NCI-H1105 (cell line): ENCODE data around the gene XXYLT1.
A peak's percentile ranks its signal among the peaks of the same experiment; 100 is the strongest.

Source experiments
- DNase-seq: peaks from one replicate; lab custom pipeline; 2025; lab: John Stamatoyannopoulos, UW

XXYLT1 gene

GRCh38 chr3:195151402-195151801 lies 119.6 kb downstream of the XXYLT1 start:
- no peak for DNase-seq

- DNase-seq = no peak
Observed at GRCh38 chr3:195150181-195151118, 120.5 kb downstream of the XXYLT1 start.

- DNase-seq = no peak
Observed at GRCh38 chr3:195149292-195150030, 121.5 kb downstream of the XXYLT1 start.

- no peak for DNase-seq
Observed at GRCh38 chr3:195148549-195148948, 122.4 kb downstream of the XXYLT1 start.

- DNase-seq = no peak
Observed at GRCh38 chr3:195147649-195148080, 123.3 kb downstream of the XXYLT1 start.

GRCh38 chr3:195146131-195146530 lies 124.8 kb downstream of the XXYLT1 start:
- DNase-seq = no peak

GRCh38 chr3:195145579-195145978 lies 125.4 kb downstream of the XXYLT1 start:
- DNase-seq = no peak

GRCh38 chr3:195143221-195143620 lies 127.7 kb downstream of the XXYLT1 start:
- no peak for DNase-seq

GRCh38 chr3:195142519-195142918 lies 128.4 kb downstream of the XXYLT1 start:
- no peak for DNase-seq

GRCh38 chr3:195140816-195141793 lies 129.9 kb downstream of the XXYLT1 start:
- DNase-seq = no peak

- DNase-seq = no peak
Observed at GRCh38 chr3:195140410-195140809, 130.5 kb downstream of the XXYLT1 start.

GRCh38 chr3:195139876-195140240 lies 131.1 kb downstream of the XXYLT1 start:
- DNase-seq = no peak

- DNase-seq = no peak
Observed at GRCh38 chr3:195139091-195139875, 131.7 kb downstream of the XXYLT1 start.

- DNase-seq = no peak
Observed at GRCh38 chr3:195137638-195138588, 133.0 kb downstream of the XXYLT1 start.

- DNase-seq = no peak
Observed at GRCh38 chr3:195135917-195136316, 135.0 kb downstream of the XXYLT1 start.

GRCh38 chr3:195134431-195134830 lies 136.5 kb downstream of the XXYLT1 start:
- no peak for DNase-seq

- peak; percentile 92 for DNase-seq
Observed at GRCh38 chr3:195133462-195133861, 137.5 kb downstream of the XXYLT1 start.

GRCh38 chr3:195133013-195133412 lies 137.9 kb downstream of the XXYLT1 start:
- DNase-seq = peak; percentile 52

GRCh38 chr3:195131176-195131575 lies 139.8 kb downstream of the XXYLT1 start:
- DNase-seq = no peak
